Skin of body (tissue), 2 donors: ENCODE measurements around the gene TRIM36. TPM values are rescaled to one million over a fixed set of nuclear protein-coding genes. Genes with fewer than 3 reads are reported as not detected.

Source experiments
- DNase-seq: peaks from one replicate; lab custom pipeline; 2025; lab: John Stamatoyannopoulos, UW
- total RNA-seq: library from RNA; depleted of rRNA; stranded (reverse); fragments of >200 nt; gene quantifications from one replicate; pipeline ENCODE4 v1.2.3, GENCODE V29; 2014

TRIM36 gene
- total RNA-seq, 1 donor from 2014 or later, result 1.2 TPM

GRCh38 chr5:115168829-115169486, 750 bp downstream of the TRIM36 start:
- no peak for DNase-seq

DNA sequence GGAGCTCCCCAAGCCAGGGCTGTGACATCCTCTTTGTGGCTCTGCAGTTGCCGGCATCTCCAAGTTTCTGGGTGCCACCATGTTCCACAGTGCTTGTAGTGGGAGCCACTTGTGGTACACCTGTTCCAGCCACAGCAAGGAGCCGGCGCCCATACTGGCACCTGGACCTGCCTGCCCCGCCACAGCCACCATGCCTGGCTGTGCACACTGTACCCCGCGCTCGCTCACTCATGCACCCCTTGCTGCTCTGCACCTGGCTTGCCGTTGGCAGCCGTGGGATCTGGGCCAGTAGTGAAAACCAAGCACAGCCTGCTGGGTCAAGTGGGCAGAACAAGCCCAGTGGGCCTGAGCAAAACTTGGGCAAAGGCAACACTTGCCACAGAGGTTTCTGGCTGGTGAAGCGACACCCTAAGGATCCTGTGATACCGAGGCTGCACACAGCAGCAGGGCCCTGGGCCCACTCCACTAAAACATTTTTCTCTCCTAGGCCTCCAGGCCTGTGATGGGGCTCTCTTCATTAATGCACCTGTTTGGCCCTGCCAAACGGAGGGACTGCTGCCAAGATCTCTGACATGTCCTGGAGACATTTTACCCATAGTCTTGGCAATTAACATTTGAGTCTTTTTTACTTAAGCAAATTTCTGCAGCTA, 2.8 kb downstream of the TRIM36 start:
- no peak for DNase-seq

DNA sequence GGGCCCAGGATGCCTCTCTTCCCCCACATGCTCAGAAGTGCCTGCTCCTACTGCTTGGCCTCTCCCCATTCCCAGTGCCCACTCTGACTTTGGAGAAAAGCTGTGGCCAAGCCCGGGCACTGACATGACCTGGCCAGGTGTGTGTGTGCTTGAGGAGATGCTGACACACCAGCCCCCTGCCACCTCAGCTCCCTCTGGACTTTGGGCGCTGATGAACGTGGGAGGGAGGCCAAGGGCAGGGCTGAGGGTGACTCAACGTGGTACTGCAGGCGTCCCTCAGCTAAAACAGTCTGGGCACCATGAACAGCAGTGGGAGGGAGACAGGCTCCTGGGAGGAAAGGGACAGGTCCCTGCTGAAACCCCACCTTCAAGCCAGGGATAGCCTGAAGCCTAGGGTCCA, 3.9 kb downstream of the TRIM36 start:
- DNase-seq, result no peak

DNA sequence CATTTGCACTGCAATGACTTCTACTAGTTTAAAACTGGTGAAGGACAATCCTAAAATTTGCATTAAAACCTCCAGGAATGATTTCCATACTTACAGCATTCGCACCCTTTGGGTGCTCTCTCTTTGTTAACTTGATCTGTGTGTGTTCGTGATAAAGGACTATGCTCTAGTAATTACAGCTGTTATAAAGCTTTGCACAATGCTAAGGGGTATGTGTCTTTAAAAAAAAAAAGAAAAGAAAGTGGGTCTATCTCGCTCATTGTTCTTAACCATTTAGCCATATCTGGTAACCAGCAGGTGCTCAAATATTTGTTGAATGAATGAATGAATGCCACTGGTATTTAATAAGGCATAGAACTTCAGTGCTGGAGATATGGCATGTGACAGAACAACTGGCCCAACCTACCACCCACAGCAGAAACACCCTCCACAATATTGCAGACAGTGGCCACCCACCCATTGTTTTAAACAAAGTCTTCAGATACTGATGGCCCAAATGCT, 8.7 kb downstream of the TRIM36 start:
- no peak for DNase-seq

DNA sequence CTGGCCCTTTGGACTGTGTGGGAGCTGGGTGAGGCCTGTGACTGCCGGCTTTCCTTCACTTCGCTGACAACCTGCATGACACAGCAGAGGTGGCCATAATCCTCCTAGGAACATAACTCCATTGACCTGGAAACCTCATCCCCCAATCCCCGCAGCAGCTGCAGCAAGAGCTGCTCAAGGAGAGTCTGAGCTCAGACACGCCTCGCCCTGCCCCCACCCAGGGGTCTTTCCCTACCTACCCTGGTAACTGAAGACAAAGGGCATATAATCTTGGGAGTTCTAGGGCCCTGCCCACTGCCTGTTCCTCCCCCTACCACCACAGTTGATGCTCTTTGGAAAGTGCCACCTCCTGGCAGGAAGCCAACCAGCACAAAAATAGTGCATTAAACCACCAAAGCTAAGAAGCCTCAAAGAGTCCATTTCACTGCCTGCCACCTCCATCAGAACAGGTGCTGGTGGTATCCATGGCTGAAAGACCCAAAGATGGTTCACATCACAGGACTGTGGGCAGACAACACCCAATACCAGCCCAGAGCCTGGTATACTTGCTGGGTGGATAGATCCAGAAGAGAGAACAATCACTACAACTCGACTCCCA, 18.4 kb downstream of the TRIM36 start:
- DNase-seq, result no peak

- no peak for DNase-seq
Measured at GRCh38 chr5:115150512-115150911, 19.2 kb downstream of the TRIM36 start.

GRCh38 chr5:115147052-115147451, 22.7 kb downstream of the TRIM36 start:
- no peak for DNase-seq

DNA sequence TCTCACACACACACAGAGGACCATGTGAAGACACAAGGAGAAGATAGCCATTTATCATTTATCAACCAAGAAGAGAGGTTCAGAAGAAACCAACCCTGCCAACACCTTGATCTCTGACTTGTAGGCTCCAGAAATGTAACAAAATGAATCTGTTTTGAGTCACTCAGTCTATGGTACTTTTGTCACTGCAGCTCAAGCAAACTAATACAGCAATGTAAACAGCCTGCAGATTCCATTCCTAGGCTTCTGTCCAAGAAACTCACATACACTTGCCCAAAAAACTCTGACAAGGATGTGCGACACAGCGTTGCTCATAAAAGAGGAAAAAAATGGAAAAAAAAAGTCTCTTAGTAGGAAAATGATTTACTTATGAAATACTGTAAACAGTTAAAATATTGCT, 33.4 kb downstream of the TRIM36 start:
- DNase-seq, result no peak

DNA sequence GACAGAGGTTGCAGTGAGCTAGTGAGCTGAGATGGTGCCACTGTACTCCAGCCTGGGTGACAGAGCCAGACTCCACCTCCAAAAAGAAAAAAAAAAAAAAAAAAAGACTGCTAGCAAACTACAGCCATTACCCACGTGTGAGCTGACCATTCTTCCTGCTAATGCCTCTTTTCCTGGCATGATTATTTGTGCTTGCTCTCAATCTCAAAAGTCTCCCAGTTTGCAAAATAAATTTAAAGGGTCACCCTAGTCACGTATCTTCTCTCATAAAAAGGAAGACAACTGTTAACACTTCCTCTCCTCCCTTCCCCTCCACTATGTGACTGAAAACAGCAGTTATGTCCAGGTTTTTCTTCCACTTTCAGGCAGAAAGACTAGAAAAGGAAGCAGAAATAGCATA, 37.2 kb downstream of the TRIM36 start:
- DNase-seq, result no peak

DNA sequence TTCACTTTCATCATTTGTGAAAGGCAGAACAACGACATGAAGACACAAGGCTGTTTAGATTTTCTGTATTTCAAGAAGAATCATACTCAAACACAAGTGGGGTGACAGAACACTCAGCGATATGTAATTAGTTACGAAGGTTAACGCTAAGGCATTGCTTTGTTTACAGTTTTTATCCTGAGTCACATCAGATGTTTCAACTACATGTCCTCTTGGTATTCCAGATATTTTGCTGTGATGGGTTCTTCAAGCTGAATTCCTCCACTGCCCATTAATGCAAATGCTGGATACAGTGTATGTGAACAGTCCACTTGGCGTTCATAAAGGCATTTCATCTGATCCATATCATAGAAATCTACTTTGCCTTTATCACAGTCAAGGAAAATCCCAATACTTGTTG, 43.4 kb downstream of the TRIM36 start:
- no peak for DNase-seq

DNA sequence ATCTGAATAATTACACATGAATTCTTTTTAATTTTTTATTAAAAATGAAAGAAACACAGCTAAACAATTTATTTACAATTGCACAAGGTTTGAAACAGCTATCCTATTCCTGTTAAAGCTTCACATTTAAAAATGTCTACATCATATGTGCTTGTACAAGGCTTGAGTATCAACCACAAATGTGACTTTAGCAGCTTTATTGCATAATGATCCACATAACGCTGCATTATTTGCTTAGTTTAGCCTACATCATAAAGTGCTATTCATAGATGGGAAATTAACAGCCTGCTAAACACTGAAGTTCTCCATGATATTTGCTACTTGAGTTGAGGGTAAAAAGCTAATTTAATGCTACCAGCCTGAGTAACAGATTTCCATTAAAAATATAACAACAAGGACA, 45.0 kb downstream of the TRIM36 start:
- no peak for DNase-seq

DNA sequence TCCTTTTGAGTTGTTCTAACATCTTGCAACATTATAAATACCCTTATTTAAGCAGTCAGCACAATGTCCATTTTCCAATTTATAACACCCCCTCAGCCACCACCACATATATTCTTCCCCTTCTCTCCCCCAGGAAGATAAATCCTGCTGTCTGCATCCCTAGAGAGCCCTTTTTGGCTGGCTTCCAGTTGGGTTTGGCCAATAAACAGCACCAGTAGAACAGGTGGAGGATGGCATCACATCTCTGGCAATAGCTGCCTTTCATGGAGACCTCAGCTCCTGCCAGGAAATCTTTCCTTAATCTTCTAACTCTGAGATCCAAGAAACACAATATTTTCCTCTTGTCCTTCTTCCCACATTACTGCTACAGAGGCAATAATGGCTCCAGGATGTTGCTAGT, 53.7 kb downstream of the TRIM36 start:
- DNase-seq, result no peak

GRCh38 chr5:115109840-115110239, 59.9 kb downstream of the TRIM36 start:
- DNase-seq, result no peak

- DNase-seq, result no peak
Measured at GRCh38 chr5:115109356-115109755, 60.4 kb downstream of the TRIM36 start.

DNA sequence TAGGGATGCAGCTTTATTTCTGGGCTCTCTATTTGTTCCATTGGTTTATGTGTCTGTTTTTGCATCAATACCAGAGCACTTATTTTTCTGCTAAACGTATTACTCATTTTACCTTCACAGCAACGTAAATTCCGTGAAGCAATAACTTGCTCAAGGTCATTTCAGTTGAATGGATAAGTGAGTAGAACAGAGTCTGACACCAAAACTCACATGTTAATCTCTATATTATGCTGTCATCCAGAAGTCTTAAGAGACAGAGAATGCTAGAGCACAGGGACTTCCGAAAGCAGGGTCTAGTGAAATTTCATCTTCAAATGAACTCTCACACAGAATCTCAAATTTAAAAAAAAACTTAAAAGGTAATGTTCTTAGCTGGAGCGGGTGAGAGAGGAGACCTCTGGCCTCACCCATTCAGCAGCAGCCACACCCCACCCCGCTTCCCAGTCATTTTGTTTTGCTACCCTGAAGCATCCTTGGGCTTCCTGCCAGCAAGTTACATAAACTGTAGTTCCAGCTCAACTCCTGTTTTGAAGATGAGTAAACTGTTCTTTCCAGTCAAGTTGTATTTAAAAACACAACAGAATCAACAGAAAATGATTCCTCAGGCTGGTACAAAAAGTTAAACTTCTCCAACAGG, 69.3 kb downstream of the TRIM36 start:
- no peak for DNase-seq

- DNase-seq, result peak; percentile 73
Measured at GRCh38 chr5:115098041-115098702, 71.5 kb downstream of the TRIM36 start.

DNA sequence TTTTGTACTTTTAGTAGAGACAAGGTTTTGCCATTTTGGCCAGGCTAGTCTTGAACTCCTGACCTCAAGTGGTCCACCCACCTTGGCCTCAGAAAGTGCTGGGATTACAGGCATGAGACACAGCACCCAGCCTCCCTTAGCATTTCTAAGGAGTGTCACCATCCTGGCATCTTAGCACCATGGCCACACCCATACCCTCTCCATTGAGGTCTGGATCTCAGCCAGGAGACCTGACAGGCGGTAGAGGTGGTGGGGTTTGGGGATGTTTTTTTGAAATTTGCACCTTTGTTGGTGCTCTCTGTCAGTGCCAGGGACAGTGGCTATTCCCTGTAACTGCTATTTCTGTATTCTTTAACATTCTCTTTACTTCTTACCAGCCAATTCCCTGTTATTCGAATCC, 72.5 kb downstream of the TRIM36 start:
- no peak for DNase-seq

- DNase-seq, result no peak
Measured at GRCh38 chr5:115096034-115096769, 73.5 kb downstream of the TRIM36 start.

DNA sequence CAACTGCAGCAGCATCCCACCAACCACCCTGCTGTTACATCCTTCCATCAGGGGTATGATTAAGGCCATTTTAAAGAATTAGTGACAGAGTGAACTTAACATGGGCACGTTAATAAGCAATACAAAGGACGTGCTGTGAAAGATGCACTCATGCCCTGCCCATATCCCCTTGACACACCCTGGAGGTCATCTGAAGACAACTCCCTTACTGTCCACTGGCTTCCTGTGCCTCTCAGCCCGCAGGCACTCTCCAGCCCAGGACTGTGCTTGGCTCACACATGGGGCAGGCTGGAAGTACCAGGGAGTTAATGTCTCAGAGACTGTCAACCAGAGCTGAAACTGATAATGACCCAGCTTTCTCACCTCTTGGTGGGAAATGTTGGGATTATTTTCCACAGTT, 81.8 kb downstream of the TRIM36 start:
- no peak for DNase-seq

- no peak for DNase-seq
Measured at GRCh38 chr5:115086473-115086872, 83.2 kb downstream of the TRIM36 start.

DNA sequence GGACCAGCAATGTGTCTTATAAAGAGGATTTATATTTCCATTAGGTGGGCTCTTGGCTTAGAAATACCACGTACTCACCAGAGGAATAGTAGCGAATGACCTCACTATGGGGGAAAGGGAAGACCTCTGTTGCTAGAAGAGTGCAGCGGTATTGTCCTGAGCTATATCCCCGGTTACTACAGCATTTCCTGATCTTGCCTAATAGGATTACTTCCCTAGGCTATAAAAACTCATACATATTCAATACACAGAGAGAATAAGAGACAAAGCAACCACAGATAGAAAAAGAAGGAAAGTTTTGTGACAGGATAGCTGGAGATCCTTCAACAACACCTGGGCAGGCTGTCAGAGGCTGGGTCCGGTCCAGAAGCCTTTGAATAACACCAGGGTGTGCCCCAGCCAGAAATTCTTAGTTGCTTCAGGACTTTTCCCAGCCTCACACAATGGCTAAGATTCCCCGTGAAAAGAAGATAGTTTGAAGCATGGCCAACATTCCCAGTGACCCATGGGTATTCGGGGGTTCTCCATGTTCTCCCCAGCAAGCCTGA, 85.4 kb downstream of the TRIM36 start:
- no peak for DNase-seq
